ENCODE measurements around the gene TRAPPC1. TPM values are rescaled to one million over a fixed set of nuclear protein-coding genes. Genes with fewer than 3 reads are reported as not detected.

TRAPPC1 gene
- polyA plus RNA-seq, 1 of the 3 experiments (the other 2 are of a cell fraction) = 555 TPM

- TF ChIP-seq SIN3A (IDR thresholded peaks at IDR 0.05; ENCODE audit: borderline replicate concordance, low read depth, low read length) = peak; percentile 76; the same call in 1 of the 2 replicates
- no peak for TF ChIP-seq EZH2phosphoT487 (IDR thresholded peaks at IDR 0.05; ENCODE audit: borderline replicate concordance, low read depth)
- TF ChIP-seq GATA2 (CRISPR knock-in tag; IDR thresholded peaks at IDR 0.05) = peak; percentile 79
- TF ChIP-seq POLR2AphosphoS5 (IDR thresholded peaks at IDR 0.05; ENCODE audit: low read depth, low read length) = peak; percentile 62; the same call in 1 of the 2 replicates
- TF ChIP-seq MEF2A (IDR thresholded peaks at IDR 0.05; ENCODE audit: borderline replicate concordance, low read depth) = no peak
- TF ChIP-seq CHD2 (IDR thresholded peaks at IDR 0.05; ENCODE audit: low read length, partially characterized antibody) = peak; percentile 69
- no peak for TF ChIP-seq JUND (IDR thresholded peaks at IDR 0.05)
- peak; percentile 78 for TF ChIP-seq NFIC (IDR thresholded peaks at IDR 0.05; ENCODE audit: borderline replicate concordance)
- TF ChIP-seq RFX5 (IDR thresholded peaks at IDR 0.05; ENCODE audit: low read length) = no peak
- TF ChIP-seq EP300 (IDR thresholded peaks at IDR 0.05; ENCODE audit: borderline replicate concordance in 1 of 2, low read depth in 1 of 2, low read length in 1 of 2) = peak in 1 of 2 experiments; percentile 90; a peak in 3 of 4 replicates
- TF ChIP-seq, protein P1, sequence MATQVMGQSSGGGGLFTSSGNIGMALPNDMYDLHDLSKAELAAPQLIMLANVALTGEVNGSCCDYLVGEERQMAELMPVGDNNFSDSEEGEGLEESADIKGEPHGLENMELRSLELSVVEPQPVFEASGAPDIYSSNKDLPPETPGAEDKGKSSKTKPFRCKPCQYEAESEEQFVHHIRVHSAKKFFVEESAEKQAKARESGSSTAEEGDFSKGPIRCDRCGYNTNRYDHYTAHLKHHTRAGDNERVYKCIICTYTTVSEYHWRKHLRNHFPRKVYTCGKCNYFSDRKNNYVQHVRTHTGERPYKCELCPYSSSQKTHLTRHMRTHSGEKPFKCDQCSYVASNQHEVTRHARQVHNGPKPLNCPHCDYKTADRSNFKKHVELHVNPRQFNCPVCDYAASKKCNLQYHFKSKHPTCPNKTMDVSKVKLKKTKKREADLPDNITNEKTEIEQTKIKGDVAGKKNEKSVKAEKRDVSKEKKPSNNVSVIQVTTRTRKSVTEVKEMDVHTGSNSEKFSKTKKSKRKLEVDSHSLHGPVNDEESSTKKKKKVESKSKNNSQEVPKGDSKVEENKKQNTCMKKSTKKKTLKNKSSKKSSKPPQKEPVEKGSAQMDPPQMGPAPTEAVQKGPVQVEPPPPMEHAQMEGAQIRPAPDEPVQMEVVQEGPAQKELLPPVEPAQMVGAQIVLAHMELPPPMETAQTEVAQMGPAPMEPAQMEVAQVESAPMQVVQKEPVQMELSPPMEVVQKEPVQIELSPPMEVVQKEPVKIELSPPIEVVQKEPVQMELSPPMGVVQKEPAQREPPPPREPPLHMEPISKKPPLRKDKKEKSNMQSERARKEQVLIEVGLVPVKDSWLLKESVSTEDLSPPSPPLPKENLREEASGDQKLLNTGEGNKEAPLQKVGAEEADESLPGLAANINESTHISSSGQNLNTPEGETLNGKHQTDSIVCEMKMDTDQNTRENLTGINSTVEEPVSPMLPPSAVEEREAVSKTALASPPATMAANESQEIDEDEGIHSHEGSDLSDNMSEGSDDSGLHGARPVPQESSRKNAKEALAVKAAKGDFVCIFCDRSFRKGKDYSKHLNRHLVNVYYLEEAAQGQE (IDR thresholded peaks at IDR 0.05; ENCODE audit: low read depth, low read length) = no peak
- TF ChIP-seq FOXJ3 (CRISPR knock-in tag; IDR thresholded peaks at IDR 0.05) = no peak
- TF ChIP-seq FOSL2 (IDR thresholded peaks at IDR 0.05; ENCODE audit: borderline replicate concordance, low read depth) = no peak
- TF ChIP-seq USF1 (IDR thresholded peaks at IDR 0.05; ENCODE audit: borderline replicate concordance, low read depth) = no peak
- peak; percentile 51; the same call in 1 of the 2 replicates for TF ChIP-seq TAF1 (IDR thresholded peaks at IDR 0.05; ENCODE audit: borderline replicate concordance, low read depth, low read length)
- no peak for TF ChIP-seq USF2 (IDR thresholded peaks at IDR 0.05; ENCODE audit: borderline replicate concordance, low read depth, low read length)
Measured at GRCh38 chr17:7887482-7888183, 44.1 kb downstream of the TRAPPC1 start (continued).
